NCI-H2227 (cell line): ENCODE results near the gene COL16A1.

Source experiments
- DNase-seq: peaks from one replicate; lab custom pipeline; 2025; ENCODE audit not compliant: unreplicated experiment; lab: John Stamatoyannopoulos, UW

COL16A1 gene

DNA sequence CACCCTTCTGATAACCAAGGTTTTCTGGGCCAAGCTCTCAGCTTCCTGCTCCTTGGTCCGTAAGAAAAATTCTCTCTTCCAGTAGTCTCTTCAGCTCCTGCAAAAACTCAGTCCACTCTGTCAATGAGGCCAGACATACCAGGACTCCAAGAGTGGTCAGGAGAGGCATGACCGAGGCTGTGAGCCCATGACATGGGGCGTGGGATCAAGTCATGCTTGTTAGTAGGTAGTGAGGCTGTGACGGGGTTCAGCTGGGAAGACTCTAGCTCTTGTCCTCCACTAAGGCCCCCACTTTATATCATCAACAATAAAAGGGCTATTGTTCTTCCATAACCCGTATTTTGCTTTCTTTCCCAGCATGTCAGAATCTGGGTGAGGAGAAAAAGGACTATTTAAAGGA lies 96.5 kb downstream of the COL16A1 start:
- DNase-seq = no peak

DNA sequence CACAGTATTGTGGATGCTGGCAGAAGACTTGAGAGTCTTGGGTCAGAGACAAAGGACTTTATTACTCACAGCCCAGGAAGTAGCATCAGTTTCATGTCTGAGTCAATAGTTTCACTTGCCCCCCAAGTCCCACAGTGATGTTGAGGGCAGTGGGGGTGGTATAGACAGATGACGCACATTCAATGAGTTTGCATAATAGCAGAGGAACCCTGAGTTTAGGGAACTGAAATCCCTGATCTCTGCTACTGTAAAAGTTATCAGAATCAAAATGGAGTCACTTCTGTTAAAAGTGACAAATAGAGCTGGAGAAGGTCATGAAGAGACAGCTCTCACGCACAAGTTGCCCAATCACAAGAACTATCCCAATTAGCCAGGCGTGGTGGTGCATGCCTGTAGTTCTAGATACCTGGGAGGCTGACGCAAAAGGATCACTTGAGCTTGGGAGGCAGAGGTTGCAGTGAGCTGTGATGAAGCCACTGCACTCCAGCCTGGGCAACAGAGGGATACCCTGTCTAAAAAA lies 97.8 kb downstream of the COL16A1 start:
- no peak for DNase-seq
